HFFc6 (cell line): ENCODE results near the gene PQBP1. TPM values are rescaled to one million over a fixed set of nuclear protein-coding genes. Genes with fewer than 3 reads are reported as not detected.
A peak's percentile ranks its signal among the peaks of the same experiment; 100 is the strongest.
"Not testable (repeated sequence)": the region's sequence is repeated elsewhere in the genome, so short reads cannot be mapped to it uniquely, and the experiment has no call there.

Experiments
- DNase-seq: peaks from one replicate; pipeline ENCODE4 v3.0.0-alpha.2; 2018
- H3K27ac Mint-ChIP-seq: 2 replicates; pipeline ENCODE4 v1.8.0; 2020; ENCODE audit warnings: mild to moderate bottlenecking, mixed read lengths
- H3K27me3 Mint-ChIP-seq: 2 replicates; pipeline ENCODE4 v1.8.0; 2021; ENCODE audit warnings: mild to moderate bottlenecking, moderate library complexity, mixed read lengths; ENCODE audit not compliant: insufficient read depth
- H3K36me3 Mint-ChIP-seq: 2 replicates; pipeline ENCODE4 v1.8.0; 2021; ENCODE audit warnings: low read depth, mixed read lengths
- H3K4me1 Mint-ChIP-seq: 2 replicates; pipeline ENCODE4 v1.8.0; 2020; ENCODE audit warnings: low read depth, mixed read lengths
- H3K4me3 Mint-ChIP-seq: 2 replicates; pipeline ENCODE4 v1.8.0; 2020; ENCODE audit warnings: mild to moderate bottlenecking, moderate library complexity, mixed read lengths
- H3K9me3 Mint-ChIP-seq: 2 replicates; pipeline ENCODE4 v1.8.0; 2020; ENCODE audit warnings: mild to moderate bottlenecking, mixed read lengths
- CTCF ChIP-seq: fragments of 200-600 bp; sonication (generic); IDR thresholded peaks from 2 replicates; pipeline ENCODE4 v1.5.0; 2021; ENCODE audit warnings: antibody characterized with exemption, mild to moderate bottlenecking
- total RNA-seq, 6 experiments: library from RNA; stranded (reverse); fragmentation: NEBNext Ultra II Directional; extraction: Animal tissue kit (Norgen Biotek cat#: 25700); gene quantifications; 2 replicates in 1 of 6; 3 replicates in 5 of 6; pipeline ENCODE4 v1.2.3, GENCODE V29; 2021

The PQBP1 gene
- total RNA-seq, 6 experiments from 2014 or later = 66.3 to 82.1 (median 71.1) TPM

GRCh38 chrX:48864210-48864609 is 33.5 kb upstream of the PQBP1 start:
- Mint-ChIP-seq H3K27me3 (peaks cover 15% of the 10 kb centered on the region), H3K9me3 (no peaks in the 10 kb centered on the region), H3K36me3 (no peaks in the 10 kb centered on the region), H3K4me1 (peaks cover 19% of the 10 kb centered on the region), H3K4me3 (no peak overlapping the region), H3K27ac (no peak overlapping the region)
- DNase-seq = peak; percentile 13
- no peak for TF ChIP-seq CTCF

GRCh38 chrX:48872017-48872416 is 25.7 kb upstream of the PQBP1 start:
- H3K27ac Mint-ChIP-seq, H3K36me3 Mint-ChIP-seq, H3K9me3 Mint-ChIP-seq, H3K4me3 Mint-ChIP-seq, DNase-seq: not testable (repeated sequence)
- H3K27me3 Mint-ChIP-seq = peaks cover 16% of the 10 kb centered on the region
- peaks cover 11% of the 10 kb centered on the region for H3K4me1 Mint-ChIP-seq

GRCh38 chrX:48876944-48877343 is 20.8 kb upstream of the PQBP1 start:
- H3K9me3 Mint-ChIP-seq, H3K4me1 Mint-ChIP-seq: not testable (repeated sequence)

GRCh38 chrX:48883729-48884128 is 14.0 kb upstream of the PQBP1 start:
- no peaks in the 10 kb centered on the region for H3K36me3 Mint-ChIP-seq
- no peaks in the 10 kb centered on the region for H3K4me1 Mint-ChIP-seq
- TF ChIP-seq CTCF = no peak
- no peak overlapping the region for H3K27ac Mint-ChIP-seq
- peaks cover 2% of the 10 kb centered on the region for H3K27me3 Mint-ChIP-seq
- DNase-seq = no peak
- no peak overlapping the region for H3K4me3 Mint-ChIP-seq
- no peaks in the 10 kb centered on the region for H3K9me3 Mint-ChIP-seq

More at GRCh38 chrX:48876944-48877343, 20.8 kb upstream of the PQBP1 start:
- not testable (repeated sequence) for H3K27ac Mint-ChIP-seq, H3K4me3 Mint-ChIP-seq, H3K36me3 Mint-ChIP-seq, DNase-seq
- H3K27me3 Mint-ChIP-seq = peaks cover 16% of the 10 kb centered on the region; the same call in 1 of the 2 replicates

GRCh38 chrX:48886586-48886985 is 11.1 kb upstream of the PQBP1 start:
- not testable (repeated sequence) for H3K4me1 Mint-ChIP-seq, DNase-seq, H3K9me3 Mint-ChIP-seq, H3K4me3 Mint-ChIP-seq, H3K27me3 Mint-ChIP-seq, H3K36me3 Mint-ChIP-seq, H3K27ac Mint-ChIP-seq

- peaks cover 6% of the 10 kb centered on the region for H3K27me3 Mint-ChIP-seq
- peaks cover 6% of the 10 kb centered on the region for H3K4me1 Mint-ChIP-seq
- DNase-seq = no peak
- no peak for TF ChIP-seq CTCF
- H3K36me3 Mint-ChIP-seq = no peaks in the 10 kb centered on the region
- peak overlapping the region; percentile 76 for H3K4me3 Mint-ChIP-seq
- no peaks in the 10 kb centered on the region for H3K9me3 Mint-ChIP-seq
- H3K27ac Mint-ChIP-seq = peak overlapping the region; percentile 19
These were observed 7.3 kb upstream of the PQBP1 start for GRCh38 chrX:48890296-48890925.

- no peak for TF ChIP-seq CTCF
- Mint-ChIP-seq H3K27me3 (peaks cover 6% of the 10 kb centered on the region), H3K36me3 (no peaks in the 10 kb centered on the region), H3K4me3 (peak overlapping the region; percentile 76), H3K9me3 (no peaks in the 10 kb centered on the region), H3K4me1 (peaks cover 6% of the 10 kb centered on the region), H3K27ac (peak overlapping the region; percentile 19)
- no peak for DNase-seq
These were observed 6.8 kb upstream of the PQBP1 start for GRCh38 chrX:48890934-48891401.
